IMR-90 (cell line): ENCODE results near the gene ABCA5. TPM values are rescaled to one million over a fixed set of nuclear protein-coding genes. Genes with fewer than 3 reads are reported as not detected.

ENCODE experiments used
- ATAC-seq: fragments of 200-7000 bp; cut with Tn5 transposase; 2 replicates; pipeline ENCODE4 v1.9.1; 2020; ENCODE audit warnings: low read depth, mild to moderate bottlenecking, moderate library complexity
- BruUV-seq: library from RNA; stranded (reverse); fragments of 400-500 nt; replicated peaks from 2 replicates; lab custom pipeline; 2021; lab: Mats Ljungman, UMichigan
- CTCF ChIA-PET: fragments of 300-600 bp; formaldehyde crosslinking; extraction: SDS; loops from one replicate; lab custom pipeline; 2021; ENCODE audit warnings: antibody characterized with exemption; lab: Yijun Ruan, JAX
- POLR2A ChIA-PET: fragments of 300-600 bp; sonication (Branson Sonifier 250); formaldehyde crosslinking; loops from one replicate; lab custom pipeline; 2022; ENCODE audit warnings: antibody characterized with exemption; ENCODE audit not compliant: unreplicated experiment; lab: Charles Lee
- DNase-seq: peaks from one replicate; pipeline ENCODE4 v3.0.0; 2013
- H2AFZ ChIP-seq: replicated peaks from 2 replicates; pipeline ENCODE3; 2013; ENCODE audit warnings: low read length, mild to moderate bottlenecking; ENCODE audit not compliant: poor library complexity
- H2AK5ac ChIP-seq: 2 replicates; pipeline ENCODE4 v1.6.1; 2013; ENCODE audit warnings: low read depth, low read length, inconsistent platforms
- H2AK9ac ChIP-seq: replicated peaks from 2 replicates; pipeline ENCODE3; 2013; ENCODE audit warnings: mild to moderate bottlenecking, low read depth, low read length, moderate library complexity; ENCODE audit not compliant: poor library complexity
- H2BK120ac ChIP-seq: 2 replicates; pipeline ENCODE4 v1.6.1; 2013; ENCODE audit warnings: low read depth, low read length, inconsistent platforms
- H2BK15ac ChIP-seq: 3 replicates; pipeline ENCODE4 v1.6.1; 2013; ENCODE audit warnings: low read depth, low read length, inconsistent platforms
- H2BK20ac ChIP-seq: 2 replicates; pipeline ENCODE4 v1.6.1; 2013; ENCODE audit warnings: low read depth, mild to moderate bottlenecking, inconsistent platforms, low read length, moderate library complexity
- H2BK5ac ChIP-seq: 2 replicates; pipeline ENCODE4 v1.6.1; 2013; ENCODE audit warnings: mild to moderate bottlenecking, low read depth, low read length, inconsistent platforms; ENCODE audit not compliant: poor library complexity, severe bottlenecking
- H3K14ac ChIP-seq: replicated peaks from 2 replicates; pipeline ENCODE4 v1.6.1; 2013; ENCODE audit warnings: low read depth, low read length, inconsistent platforms
- H3K18ac ChIP-seq: 2 replicates; pipeline ENCODE4 v1.6.1; 2013; ENCODE audit warnings: low read depth, low read length, control low read depth
- H3K23ac ChIP-seq: 2 replicates; pipeline ENCODE4 v1.6.1; 2013; ENCODE audit warnings: low read depth, low read length, inconsistent platforms
- H3K27ac ChIP-seq: 2 replicates; pipeline ENCODE4 v1.5.1; 2013; ENCODE audit warnings: mild to moderate bottlenecking, control low read depth, low read length; ENCODE audit not compliant: insufficient read depth
- H3K27me3 ChIP-seq: 2 replicates; pipeline ENCODE4 v1.6.1; 2013; ENCODE audit warnings: low read length; ENCODE audit not compliant: control insufficient read depth, insufficient read depth
- H3K36me3 ChIP-seq: 2 replicates; pipeline ENCODE4 v1.6.1; 2013; ENCODE audit warnings: low read length, mixed read lengths; ENCODE audit not compliant: control insufficient read depth, insufficient read depth
- H3K4ac ChIP-seq: 2 replicates; pipeline ENCODE4 v1.6.1; 2013; ENCODE audit warnings: low read depth, low read length, inconsistent platforms
- H3K4me1 ChIP-seq: 2 replicates; pipeline ENCODE4 v1.6.1; 2013; ENCODE audit warnings: low read length, mixed read lengths; ENCODE audit not compliant: control insufficient read depth, insufficient read depth
- H3K4me2 ChIP-seq: 2 replicates; pipeline ENCODE4 v1.6.1; 2013; ENCODE audit warnings: low read depth, mild to moderate bottlenecking, control low read depth, low read length, moderate library complexity
- H3K4me3 ChIP-seq: 2 replicates; pipeline ENCODE4 v1.5.1; 2013; ENCODE audit warnings: low read depth, mild to moderate bottlenecking, control low read depth, low read length, moderate library complexity; ENCODE audit not compliant: insufficient read depth
- H3K56ac ChIP-seq: 2 replicates; pipeline ENCODE4 v1.6.1; 2013; ENCODE audit warnings: low read length, inconsistent platforms; ENCODE audit not compliant: insufficient read depth; ENCODE audit errors: extremely low read depth
- H3K79me1 ChIP-seq, 2 experiments: 2 replicates each; pipeline ENCODE4 v1.6.1; 2013; ENCODE audit warnings: low read length in 2 of 2, inconsistent platforms in 1 of 2, low read depth in 1 of 2
- H3K9ac ChIP-seq: 2 replicates; pipeline ENCODE4 v1.6.1; 2013; ENCODE audit warnings: low read depth, low read length, control low read depth
- H3K9me1 ChIP-seq: 2 replicates; pipeline ENCODE4 v1.6.1; 2013; ENCODE audit warnings: low read length, inconsistent platforms; ENCODE audit not compliant: insufficient read depth
- H3K9me3 ChIP-seq: 2 replicates; pipeline ENCODE4 v1.6.1; 2013; ENCODE audit warnings: low read length; ENCODE audit not compliant: control insufficient read depth, insufficient read depth
- H4K20me1 ChIP-seq: 2 replicates; pipeline ENCODE4 v1.6.1; 2013; ENCODE audit warnings: low read length, inconsistent platforms; ENCODE audit not compliant: insufficient read depth
- H4K5ac ChIP-seq: 2 replicates; pipeline ENCODE4 v1.6.1; 2013; ENCODE audit warnings: mild to moderate bottlenecking, low read depth, low read length, control low read depth
- H4K8ac ChIP-seq, 2 experiments: 2 replicates each; pipeline ENCODE4 v1.6.1; 2013; ENCODE audit warnings: low read depth in 2 of 2, low read length in 2 of 2, control low read depth in 1 of 2, inconsistent platforms in 1 of 2
- H4K91ac ChIP-seq: 2 replicates; pipeline ENCODE4 v1.6.1; 2013; ENCODE audit warnings: low read depth, low read length, inconsistent platforms; ENCODE audit not compliant: insufficient read depth
- BHLHE40 ChIP-seq: fragments of 150-350 bp; IDR thresholded peaks from 2 replicates; pipeline ENCODE4 v1.6.1; 2016; ENCODE audit warnings: mild to moderate bottlenecking, low read depth, low read length
- CEBPB ChIP-seq: IDR thresholded peaks from 2 replicates; pipeline ENCODE4 v1.6.1; 2012; ENCODE audit warnings: low read depth, low read length, improper control_type of control experiment
- CHD1 ChIP-seq: IDR thresholded peaks from 2 replicates; pipeline ENCODE4 v1.6.1; 2012; ENCODE audit warnings: low read depth, low read length, improper control_type of control experiment
- CTCF ChIP-seq: conservative IDR thresholded peaks from 2 replicates; pipeline ENCODE4 v1.5.1; 2012; ENCODE audit warnings: mild to moderate bottlenecking, low read depth, low read length, improper control_type of control experiment
- FOS ChIP-seq: fragments of 150-350 bp; IDR thresholded peaks from 2 replicates; pipeline ENCODE4 v1.6.1; 2016; ENCODE audit warnings: low read depth, low read length
- MAFK ChIP-seq: IDR thresholded peaks from 2 replicates; pipeline ENCODE4 v1.6.1; 2012; ENCODE audit warnings: low read depth, low read length, improper control_type of control experiment
- MAZ ChIP-seq: IDR thresholded peaks from 2 replicates; pipeline ENCODE4 v1.6.1; 2012; ENCODE audit warnings: low read depth, mild to moderate bottlenecking, low read length, improper control_type of control experiment, moderate library complexity, borderline replicate concordance
- MXI1 ChIP-seq: IDR thresholded peaks from 2 replicates; pipeline ENCODE4 v1.6.1; 2012; ENCODE audit warnings: low read depth, mild to moderate bottlenecking, low read length, moderate library complexity, borderline replicate concordance
- NFE2L2 ChIP-seq: fragments of 150-350 bp; IDR thresholded peaks from 2 replicates; pipeline ENCODE4 v1.6.1; 2016; ENCODE audit warnings: low read depth, mild to moderate bottlenecking, low read length
- POLR2A ChIP-seq: IDR thresholded peaks from 2 replicates; pipeline ENCODE4 v1.6.1; 2012; ENCODE audit warnings: mild to moderate bottlenecking, low read depth, low read length
- RAD21 ChIP-seq: IDR thresholded peaks from 2 replicates; pipeline ENCODE4 v1.6.1; 2012; ENCODE audit warnings: low read length, improper control_type of control experiment
- RCOR1 ChIP-seq: IDR thresholded peaks from 2 replicates; pipeline ENCODE4 v1.6.1; 2012; ENCODE audit warnings: mild to moderate bottlenecking, low read length, improper control_type of control experiment; ENCODE audit not compliant: insufficient replicate concordance
- RFX5 ChIP-seq: IDR thresholded peaks from 2 replicates; pipeline ENCODE4 v1.8.0; 2012; ENCODE audit warnings: low read depth, mild to moderate bottlenecking, low read length, moderate library complexity
- SMC3 ChIP-seq: fragments of 150-350 bp; IDR thresholded peaks from 2 replicates; pipeline ENCODE4 v1.6.1; 2016; ENCODE audit warnings: low read depth, mild to moderate bottlenecking, antibody characterized with exemption, low read length, moderate library complexity
- USF2 ChIP-seq: fragments of 150-350 bp; IDR thresholded peaks from 2 replicates; pipeline ENCODE4 v1.6.1; 2017; ENCODE audit warnings: mild to moderate bottlenecking, antibody characterized with exemption, low read length, low read depth
- dilution Hi-C: fragments of 300-500 bp; cut with HindIII; formaldehyde crosslinking; loops from one replicate; pipeline ENCODE4 v1.14.3; 2018; ENCODE audit warnings: low sequenced_read_pairs; ENCODE audit not compliant: unreplicated experiment
- in situ Hi-C: fragments of 300-500 bp; cut with MboI; formaldehyde crosslinking; loops from 3 replicates; pipeline ENCODE4 v1.14.3; 2019; ENCODE audit warnings: low sequenced_read_pairs, inconsistent platforms, mixed read lengths
- intact Hi-C: fragments of 100-400 bp; cut with micrococcal nuclease; formaldehyde crosslinking; loops from 2 replicates; pipeline ENCODE4 v1.10.0; 2022
- polyA plus RNA-seq, 3 experiments: library from polyadenylated mRNA; depleted of rRNA; stranded (reverse); fragments of >200 nt; gene quantifications; 2 replicates each; pipeline ENCODE4 v1.2.3, GENCODE V29; 2012; ENCODE audit warnings: low replicate concordance in 1 of 3
- total RNA-seq: library from RNA; depleted of rRNA; stranded (reverse); fragments of >200 nt; gene quantifications from 2 replicates; pipeline ENCODE4 v1.2.3, GENCODE V29; 2012

Gene ABCA5
- total and polyA plus RNA-seq, 2 of the 4 experiments (the other 2 are of a cell fraction): 1.3 to 2.3 TPM

GRCh38 chr17:69333561-69333960 lies 6.6 kb upstream of the ABCA5 start:
- Histone ChIP-seq H3K4ac (no peak overlapping the region), H2BK20ac (no peak overlapping the region), H3K36me3 (no peaks in the 10 kb centered on the region), H3K18ac (no peak overlapping the region), H2AFZ (no peak overlapping the region), H3K23ac (no peak overlapping the region), H4K91ac (no peak overlapping the region), H3K4me2 (no peak overlapping the region), H2BK15ac (no peak overlapping the region), H3K9ac (no peak overlapping the region), H3K9me1 (no peaks in the 10 kb centered on the region), H2BK5ac (no peak overlapping the region), H4K20me1 (no peaks in the 10 kb centered on the region), H4K8ac (no peak overlapping the region), H4K5ac (no peak overlapping the region), H3K14ac (no peak overlapping the region), H3K79me1 (no peaks in the 10 kb centered on the region), H3K56ac (no peak overlapping the region), H3K27ac (no peak overlapping the region), H2AK5ac (no peak overlapping the region), H3K4me1 (no peaks in the 10 kb centered on the region), H3K4me3 (no peak overlapping the region), H3K9me3 (no peaks in the 10 kb centered on the region), H2AK9ac (no peak overlapping the region), H3K27me3 (no peaks in the 10 kb centered on the region; the same call in 1 of the 2 replicates), H2BK120ac (no peak overlapping the region)
- ChIA-PET CTCF (interaction anchor here (3.6 kb wide), 1 partner anchor 192 kb away, joined by 15 read pairs; no protein-coding TSS in a partner anchor), POLR2A (no interaction called here)
- BruUV-seq: no TSS peak
- in situ Hi-C loops: no loop called here
- DNase-seq: no peak
- no peak for ATAC-seq
- dilution Hi-C loops: no loop called here
- TF ChIP-seq MAFK (no peak), CTCF (no peak), USF2 (no peak), BHLHE40 (no peak), CEBPB (no peak), MXI1 (no peak), FOS (no peak), CHD1 (no peak), RFX5 (no peak), POLR2A (no peak), NFE2L2 (no peak), SMC3 (no peak), RAD21 (no peak), MAZ (no peak), RCOR1 (no peak)
- intact Hi-C loops: loop anchor here (10.0 kb wide), 1 partner anchor 1291 kb away; no protein-coding TSS in a partner anchor
